Lower leg skin (tissue), 3 donors: Measurements from ENCODE around the gene MAP7D2.

ENCODE experiments used
- POLR2A ChIP-seq, 2 donors: fragments of 450-650 bp; IDR thresholded peaks; one replicate each; pipeline ENCODE4 v1.6.1; 2016 to 2017; ENCODE audit warnings: antibody characterized with exemption in 2 of 2, mild to moderate bottlenecking in 1 of 2, moderate library complexity in 1 of 2
- TF ChIP-seq, protein P1 (sequence below), 3 donors: fragments of 450-650 bp; IDR thresholded peaks; one replicate each; pipeline ENCODE4 v1.5.1; 2016; ENCODE audit warnings: antibody characterized with exemption in 3 of 3, mild to moderate bottlenecking in 3 of 3, moderate library complexity in 2 of 3

DNA sequence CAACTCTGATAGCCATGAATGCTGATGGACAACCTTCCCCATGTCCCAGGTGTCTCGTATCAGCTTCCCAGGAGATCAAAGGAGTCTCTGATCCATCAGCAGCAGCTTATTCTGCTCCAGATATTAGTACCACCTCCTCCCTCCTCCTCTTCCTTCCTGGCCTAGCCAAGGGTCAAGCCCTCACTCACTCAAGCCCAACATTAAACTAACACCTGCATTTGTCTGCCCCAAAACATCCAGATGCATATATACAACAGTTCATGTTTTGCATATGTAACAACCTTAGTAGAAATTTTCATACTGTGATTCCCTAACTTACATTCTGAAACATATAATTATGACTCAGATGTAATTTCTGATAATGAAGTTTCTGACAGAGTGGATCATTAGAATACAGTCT is 155.8 kb downstream of the MAP7D2 start:
- TF ChIP-seq POLR2A (IDR thresholded peaks at IDR 0.05): no peak
- TF ChIP-seq, protein P1, sequence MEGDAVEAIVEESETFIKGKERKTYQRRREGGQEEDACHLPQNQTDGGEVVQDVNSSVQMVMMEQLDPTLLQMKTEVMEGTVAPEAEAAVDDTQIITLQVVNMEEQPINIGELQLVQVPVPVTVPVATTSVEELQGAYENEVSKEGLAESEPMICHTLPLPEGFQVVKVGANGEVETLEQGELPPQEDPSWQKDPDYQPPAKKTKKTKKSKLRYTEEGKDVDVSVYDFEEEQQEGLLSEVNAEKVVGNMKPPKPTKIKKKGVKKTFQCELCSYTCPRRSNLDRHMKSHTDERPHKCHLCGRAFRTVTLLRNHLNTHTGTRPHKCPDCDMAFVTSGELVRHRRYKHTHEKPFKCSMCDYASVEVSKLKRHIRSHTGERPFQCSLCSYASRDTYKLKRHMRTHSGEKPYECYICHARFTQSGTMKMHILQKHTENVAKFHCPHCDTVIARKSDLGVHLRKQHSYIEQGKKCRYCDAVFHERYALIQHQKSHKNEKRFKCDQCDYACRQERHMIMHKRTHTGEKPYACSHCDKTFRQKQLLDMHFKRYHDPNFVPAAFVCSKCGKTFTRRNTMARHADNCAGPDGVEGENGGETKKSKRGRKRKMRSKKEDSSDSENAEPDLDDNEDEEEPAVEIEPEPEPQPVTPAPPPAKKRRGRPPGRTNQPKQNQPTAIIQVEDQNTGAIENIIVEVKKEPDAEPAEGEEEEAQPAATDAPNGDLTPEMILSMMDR (IDR thresholded peaks at IDR 0.05): no peak
